GM23338 (cell line): Measurements from ENCODE around the gene ITGA1. TPM values are rescaled to one million over a fixed set of nuclear protein-coding genes. Genes with fewer than 3 reads are reported as not detected.
A peak's percentile ranks its signal among the peaks of the same experiment; 100 is the strongest.

Experiments
- ATAC-seq: fragments of 200-7000 bp; cut with Tn5 transposase; 3 replicates; pipeline ENCODE4 v1.9.1; 2020
- DNase-seq: peaks from one replicate; pipeline ENCODE4 v3.0.0-alpha.2; 2015; ENCODE audit warnings: low spot score
- H2AFZ ChIP-seq: fragments of 200-600 bp; sonication (generic); 2 replicates; pipeline ENCODE4 v1.8.0; 2016; ENCODE audit warnings: antibody characterized with exemption, mild to moderate bottlenecking, moderate library complexity
- H3F3A ChIP-seq: fragments of 200-600 bp; sonication (generic); replicated peaks from 2 replicates; pipeline ENCODE4 v1.8.0; 2017; ENCODE audit warnings: antibody characterized with exemption, mixed run types, low read depth
- H3K27ac ChIP-seq: fragments of 200-600 bp; sonication (generic); 2 replicates; pipeline ENCODE4 v1.6.1; 2016; ENCODE audit warnings: low read depth
- H3K27me3 ChIP-seq: fragments of 200-600 bp; sonication (generic); 2 replicates; pipeline ENCODE4 v1.8.0; 2016; ENCODE audit warnings: mild to moderate bottlenecking, mixed run types, moderate library complexity; ENCODE audit not compliant: insufficient read depth
- H3K36me3 ChIP-seq: fragments of 200-600 bp; sonication (generic); 2 replicates; pipeline ENCODE4 v1.8.0; 2016; ENCODE audit warnings: mild to moderate bottlenecking; ENCODE audit not compliant: insufficient read depth
- H3K4me1 ChIP-seq: fragments of 200-600 bp; sonication (generic); 2 replicates; pipeline ENCODE4 v1.8.0; 2016; ENCODE audit warnings: mild to moderate bottlenecking, moderate library complexity; ENCODE audit not compliant: insufficient read depth
- H3K4me2 ChIP-seq: fragments of 200-600 bp; sonication (generic); 2 replicates; pipeline ENCODE4 v1.7.1; 2017; ENCODE audit warnings: mixed run types
- H3K4me3 ChIP-seq: fragments of 200-600 bp; sonication (generic); 2 replicates; pipeline ENCODE4 v1.6.1; 2016; ENCODE audit warnings: mixed run types
- H3K79me2 ChIP-seq: fragments of 200-600 bp; sonication (generic); replicated peaks from 2 replicates; pipeline ENCODE4 v1.8.0; 2017; ENCODE audit warnings: mild to moderate bottlenecking; ENCODE audit not compliant: insufficient read depth
- H3K9me2 ChIP-seq: fragments of 200-600 bp; sonication (generic); 2 replicates; pipeline ENCODE4 v1.8.0; 2017; ENCODE audit not compliant: insufficient read depth
- H4K20me1 ChIP-seq: fragments of 200-600 bp; sonication (generic); replicated peaks from 2 replicates; pipeline ENCODE4 v1.8.0; 2017; ENCODE audit warnings: mild to moderate bottlenecking; ENCODE audit not compliant: insufficient read depth
- H3K27ac Mint-ChIP-seq: 2 replicates; pipeline ENCODE4 v1.8.0; 2020; ENCODE audit warnings: inconsistent platforms, mild to moderate bottlenecking, moderate library complexity, mixed read lengths
- H3K27me3 Mint-ChIP-seq: 3 replicates; pipeline ENCODE4 v1.8.0; 2022; ENCODE audit warnings: low read depth, mild to moderate bottlenecking, moderate library complexity, mixed read lengths, inconsistent platforms; ENCODE audit not compliant: insufficient read depth, poor library complexity
- H3K36me3 Mint-ChIP-seq: 3 replicates; pipeline ENCODE4 v1.8.0; 2021; ENCODE audit warnings: low read depth, mild to moderate bottlenecking, inconsistent platforms, moderate library complexity, mixed read lengths
- H3K4me1 Mint-ChIP-seq: 3 replicates; pipeline ENCODE4 v1.8.0; 2020; ENCODE audit warnings: mild to moderate bottlenecking, inconsistent platforms, mixed read lengths
- H3K4me3 Mint-ChIP-seq: 3 replicates; pipeline ENCODE4 v1.8.0; 2021; ENCODE audit warnings: moderate library complexity, mild to moderate bottlenecking, inconsistent platforms, mixed read lengths
- H3K9me3 Mint-ChIP-seq: 3 replicates; pipeline ENCODE4 v1.8.0; 2020; ENCODE audit warnings: moderate library complexity, mild to moderate bottlenecking, inconsistent platforms, mixed read lengths
- CREB1 ChIP-seq: fragments of 250-450 bp; sonication (Bioruptor Pico); IDR thresholded peaks from 2 replicates; pipeline ENCODE4 v1.5.0; 2020; ENCODE audit warnings: low read depth, mild to moderate bottlenecking, moderate library complexity
- ETS1 ChIP-seq: IDR thresholded peaks from 2 replicates; pipeline ENCODE4 v1.6.1; 2016; ENCODE audit warnings: antibody characterized with exemption
- JUNB ChIP-seq: IDR thresholded peaks from one replicate; pipeline ENCODE4 v1.6.1; 2016; ENCODE audit warnings: antibody characterized with exemption; ENCODE audit not compliant: unreplicated experiment
- NANOG ChIP-seq: IDR thresholded peaks from 2 replicates; pipeline ENCODE4 v1.6.1; 2016; ENCODE audit warnings: antibody characterized with exemption, borderline replicate concordance
- ZNF114 ChIP-seq: fragments of 250-450 bp; sonication (Bioruptor Pico); IDR thresholded peaks from 2 replicates; pipeline ENCODE4 v1.5.0; 2020; ENCODE audit warnings: mild to moderate bottlenecking, moderate library complexity
- ZNF331 ChIP-seq: fragments of 250-450 bp; sonication (Bioruptor Pico); IDR thresholded peaks from 2 replicates; pipeline ENCODE4 v1.5.0; 2020; ENCODE audit warnings: low read depth, mild to moderate bottlenecking, moderate library complexity
- polyA plus RNA-seq: library from polyadenylated mRNA; unstranded; fragments of >200 nt; fragmentation: Nextera tagmentation; extraction: Ambion mirVana; gene quantifications from 2 replicates; pipeline ENCODE4 v1.2.1, GENCODE V29; 2016
- total RNA-seq: library from RNA; depleted of rRNA; stranded (reverse); fragments of >200 nt; shearing (Covaris generic); gene quantifications from 2 replicates; pipeline ENCODE4 v1.2.3, GENCODE V29; 2014
- TF ChIP-seq, protein P1 (sequence below): IDR thresholded peaks from one replicate; pipeline ENCODE4 v1.6.1; 2018; ENCODE audit warnings: antibody characterized with exemption; ENCODE audit not compliant: unreplicated experiment

The ITGA1 gene
- total and polyA plus RNA-seq, 2 experiments from 2014 or later: 1.8 to 4.9 TPM

GRCh38 chr5:52834320-52834719 is 46.6 kb downstream of the ITGA1 start:
- Histone ChIP-seq H3K79me2 (no peaks in the 10 kb centered on the region), H3K36me3 (no peaks in the 10 kb centered on the region)

DNA sequence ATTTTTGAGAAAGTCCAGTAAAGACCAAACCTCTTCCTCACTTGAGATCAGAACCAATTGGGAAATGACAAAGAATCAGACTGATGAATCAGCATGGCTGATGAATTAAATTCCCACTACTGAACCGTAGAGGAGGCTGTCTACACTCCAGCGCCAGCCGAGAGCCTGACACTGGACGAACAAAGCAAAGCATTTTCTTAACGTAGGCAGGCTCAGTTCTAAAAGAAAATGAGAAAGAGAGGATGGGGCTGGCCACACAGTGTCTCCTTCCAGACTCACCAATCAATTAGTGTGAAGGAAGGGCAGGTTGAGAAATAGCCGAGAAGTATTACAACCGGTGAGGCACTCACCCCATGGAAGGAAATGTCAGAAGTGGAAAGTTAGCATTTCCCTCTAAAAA is 49.4 kb downstream of the ITGA1 start:
- Histone ChIP-seq H3K9me2 (no peaks in the 10 kb centered on the region), H3K27me3 (no peaks in the 10 kb centered on the region), H3K27ac (no peak overlapping the region), H3K36me3 (no peaks in the 10 kb centered on the region), H3F3A (no peaks in the 10 kb centered on the region), H3K4me3 (no peak overlapping the region), H4K20me1 (no peaks in the 10 kb centered on the region), H3K4me2 (no peak overlapping the region), H3K79me2 (no peaks in the 10 kb centered on the region), H3K4me1 (no peaks in the 10 kb centered on the region), H2AFZ (no peak overlapping the region)
- Mint-ChIP-seq H3K4me1 (no peaks in the 10 kb centered on the region; the same call in 2 of the 3 replicates), H3K4me3 (no peak overlapping the region), H3K9me3 (no peaks in the 10 kb centered on the region), H3K36me3 (no peaks in the 10 kb centered on the region), H3K27ac (0 out of 2 replicates have a peak overlapping the region, but pooled peaks have one; percentile 37), H3K27me3 (no peaks in the 10 kb centered on the region)
- DNase-seq: peak; percentile 3
- ATAC-seq: no peak
- TF ChIP-seq NANOG: no peak

More at GRCh38 chr5:52834320-52834719, 46.6 kb downstream of the ITGA1 start:
- ATAC-seq: no peak
- Histone ChIP-seq H3K27me3 (no peaks in the 10 kb centered on the region), H4K20me1 (no peaks in the 10 kb centered on the region), H3K9me2 (no peaks in the 10 kb centered on the region), H2AFZ (no peak overlapping the region), H3K4me3 (no peak overlapping the region), H3K4me2 (no peak overlapping the region), H3F3A (no peaks in the 10 kb centered on the region), H3K4me1 (no peaks in the 10 kb centered on the region), H3K27ac (no peak overlapping the region)
- no peak for DNase-seq
- Mint-ChIP-seq H3K4me3 (no peak overlapping the region), H3K27ac (no peak overlapping the region), H3K27me3 (no peaks in the 10 kb centered on the region), H3K4me1 (no peaks in the 10 kb centered on the region), H3K36me3 (no peaks in the 10 kb centered on the region), H3K9me3 (no peaks in the 10 kb centered on the region)
- no peak for TF ChIP-seq ZNF331 (CRISPR knock-in tag)
- no peak for TF ChIP-seq ZNF114

- no peak overlapping the region for H2AFZ ChIP-seq
- H3K27me3 Mint-ChIP-seq: no peaks in the 10 kb centered on the region
- TF ChIP-seq CREB1 (CRISPR knock-in tag) (no peak), JUNB (no peak), ETS1 (no peak)
- TF ChIP-seq, protein P1, sequence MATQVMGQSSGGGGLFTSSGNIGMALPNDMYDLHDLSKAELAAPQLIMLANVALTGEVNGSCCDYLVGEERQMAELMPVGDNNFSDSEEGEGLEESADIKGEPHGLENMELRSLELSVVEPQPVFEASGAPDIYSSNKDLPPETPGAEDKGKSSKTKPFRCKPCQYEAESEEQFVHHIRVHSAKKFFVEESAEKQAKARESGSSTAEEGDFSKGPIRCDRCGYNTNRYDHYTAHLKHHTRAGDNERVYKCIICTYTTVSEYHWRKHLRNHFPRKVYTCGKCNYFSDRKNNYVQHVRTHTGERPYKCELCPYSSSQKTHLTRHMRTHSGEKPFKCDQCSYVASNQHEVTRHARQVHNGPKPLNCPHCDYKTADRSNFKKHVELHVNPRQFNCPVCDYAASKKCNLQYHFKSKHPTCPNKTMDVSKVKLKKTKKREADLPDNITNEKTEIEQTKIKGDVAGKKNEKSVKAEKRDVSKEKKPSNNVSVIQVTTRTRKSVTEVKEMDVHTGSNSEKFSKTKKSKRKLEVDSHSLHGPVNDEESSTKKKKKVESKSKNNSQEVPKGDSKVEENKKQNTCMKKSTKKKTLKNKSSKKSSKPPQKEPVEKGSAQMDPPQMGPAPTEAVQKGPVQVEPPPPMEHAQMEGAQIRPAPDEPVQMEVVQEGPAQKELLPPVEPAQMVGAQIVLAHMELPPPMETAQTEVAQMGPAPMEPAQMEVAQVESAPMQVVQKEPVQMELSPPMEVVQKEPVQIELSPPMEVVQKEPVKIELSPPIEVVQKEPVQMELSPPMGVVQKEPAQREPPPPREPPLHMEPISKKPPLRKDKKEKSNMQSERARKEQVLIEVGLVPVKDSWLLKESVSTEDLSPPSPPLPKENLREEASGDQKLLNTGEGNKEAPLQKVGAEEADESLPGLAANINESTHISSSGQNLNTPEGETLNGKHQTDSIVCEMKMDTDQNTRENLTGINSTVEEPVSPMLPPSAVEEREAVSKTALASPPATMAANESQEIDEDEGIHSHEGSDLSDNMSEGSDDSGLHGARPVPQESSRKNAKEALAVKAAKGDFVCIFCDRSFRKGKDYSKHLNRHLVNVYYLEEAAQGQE: no peak
Observed at GRCh38 chr5:52837591-52838001, 49.9 kb downstream of the ITGA1 start.

More at GRCh38 chr5:52837591-52838001, 49.9 kb downstream of the ITGA1 start:
- no peaks in the 10 kb centered on the region for H3K36me3 ChIP-seq
- H3K4me3 ChIP-seq: no peak overlapping the region
- no peak overlapping the region for H3K27ac ChIP-seq
- Mint-ChIP-seq H3K4me1 (no peaks in the 10 kb centered on the region; the same call in 2 of the 3 replicates), H3K36me3 (no peaks in the 10 kb centered on the region), H3K27ac (no peak overlapping the region), H3K4me3 (no peak overlapping the region), H3K9me3 (no peaks in the 10 kb centered on the region)
- no peaks in the 10 kb centered on the region for H3K27me3 ChIP-seq
- H4K20me1 ChIP-seq: no peaks in the 10 kb centered on the region
- no peaks in the 10 kb centered on the region for H3K9me2 ChIP-seq
- H3F3A ChIP-seq: no peaks in the 10 kb centered on the region
- DNase-seq: no peak
- no peak overlapping the region for H3K4me2 ChIP-seq
- H3K79me2 ChIP-seq: no peaks in the 10 kb centered on the region
- H3K4me1 ChIP-seq: no peaks in the 10 kb centered on the region
- ATAC-seq: no peak
